ENCODE data around the gene KIF2B. TPM values are rescaled to one million over a fixed set of nuclear protein-coding genes. Genes with fewer than 3 reads are reported as not detected.
"Not testable (repeated sequence)": the region's sequence is repeated elsewhere in the genome, so short reads cannot be mapped to it uniquely, and the experiment has no call there.

The KIF2B gene
- total RNA-seq, 4 donors from 2014 or later, result not detected

GRCh38 chr17:53837131-53837530 lies 14.4 kb downstream of the KIF2B start:
- Histone ChIP-seq H3K27ac (no peak overlapping the region), H3K4me1 (no peaks in the 10 kb centered on the region), H3K9me3 (peaks cover 0 to 8% of the 10 kb centered on the region in 2 donors), H3K36me3 (no peaks in the 10 kb centered on the region), H3K27me3 (no peaks in the 10 kb centered on the region), H3K4me3 (no peak overlapping the region)
- in situ Hi-C loops (cut with MboI; ENCODE audit: low pct_ligation_motif_present in 1 of 4, low pct_unique_long_range_greater_than_20kb in 1 of 4, low sequenced_read_pairs in 3 of 4), result loop anchor here in 1 of 4 donors (25.0 kb wide), 1 partner anchor 575 kb away; no protein-coding TSS in a partner anchor
- intact Hi-C loops (cut with DNase I; ENCODE audit: low total_unique reads), result no loop called here
- no peak for TF ChIP-seq CTCF (IDR thresholded peaks at IDR 0.05)
- TF ChIP-seq POLR2AphosphoS5 (IDR thresholded peaks at IDR 0.05), result no peak
- no peak for TF ChIP-seq EP300 (IDR thresholded peaks at IDR 0.05; ENCODE audit: low read depth)
- no peak for TF ChIP-seq POLR2A (IDR thresholded peaks at IDR 0.05)
- DNase-seq, result no peak

GRCh38 chr17:53844491-53845107 lies 21.9 kb downstream of the KIF2B start:
- Histone ChIP-seq H3K27ac (no peak overlapping the region), H3K4me1 (no peaks in the 10 kb centered on the region), H3K36me3 (no peaks in the 10 kb centered on the region), H3K4me3 (no peak overlapping the region), H3K9me3 (no peaks in the 10 kb centered on the region), H3K27me3 (no peaks in the 10 kb centered on the region)
- DNase-seq, result no peak
- 62 to 73% methylated on average over 3 to 5 of the region's 5 CpGs for WGBS, 2 donors (ENCODE audit: low coverage in 1 of 2)
- TF ChIP-seq POLR2A (IDR thresholded peaks at IDR 0.05), result no peak
- TF ChIP-seq CTCF (IDR thresholded peaks at IDR 0.05), result no peak
- no peak for TF ChIP-seq POLR2AphosphoS5 (IDR thresholded peaks at IDR 0.05)
- TF ChIP-seq EP300 (IDR thresholded peaks at IDR 0.05; ENCODE audit: low read depth), result no peak
- in situ Hi-C loops (cut with MboI; ENCODE audit: low pct_ligation_motif_present in 1 of 4, low pct_unique_long_range_greater_than_20kb in 1 of 4, low sequenced_read_pairs in 3 of 4), result loop anchor here in 1 of 4 donors (25.0 kb wide), 1 partner anchor 582 kb away; no protein-coding TSS in a partner anchor
- intact Hi-C loops (cut with DNase I; ENCODE audit: low total_unique reads), result no loop called here

GRCh38 chr17:53871128-53871527 lies 48.4 kb downstream of the KIF2B start:
- in situ Hi-C loops (cut with MboI; ENCODE audit: low pct_ligation_motif_present in 1 of 4, low pct_unique_long_range_greater_than_20kb in 1 of 4, low sequenced_read_pairs in 3 of 4); H3K9me3 ChIP-seq; DNase-seq; H3K4me1 ChIP-seq; intact Hi-C loops (cut with DNase I; ENCODE audit: low total_unique reads); H3K27me3 ChIP-seq; H3K4me3 ChIP-seq; H3K27ac ChIP-seq; H3K36me3 ChIP-seq: not testable (repeated sequence)
- 91% methylated on average over 5 of the region's 5 CpGs; no CpG with 5 or more reads in 1 of the 2 donors for WGBS, 2 donors (ENCODE audit: low coverage in 1 of 2)

Measured in transverse colon (tissue), 4 donors.